Panc1 (cell line): ENCODE results near the gene NBL1. TPM values are rescaled to one million over a fixed set of nuclear protein-coding genes. Genes with fewer than 3 reads are reported as not detected.

Experiments used
- ATAC-seq: fragments of 200-7000 bp; cut with Tn5 transposase; 2 replicates; pipeline ENCODE4 v1.9.1; 2020; ENCODE audit warnings: mild to moderate bottlenecking, moderate library complexity
- BruUV-seq: library from RNA; stranded (reverse); fragments of 400-500 nt; replicated peaks from 2 replicates; lab custom pipeline; 2021; lab: Mats Ljungman, UMichigan
- CTCF ChIA-PET: fragments of 300-600 bp; sonication (Branson Sonifier 250); formaldehyde crosslinking; loops from one replicate; lab custom pipeline; 2022; ENCODE audit warnings: antibody characterized with exemption; lab: Charles Lee
- POLR2A ChIA-PET: fragments of 300-600 bp; sonication (Branson Sonifier 250); formaldehyde crosslinking; loops from one replicate; lab custom pipeline; 2022; ENCODE audit warnings: antibody characterized with exemption; lab: Charles Lee
- DNase-seq: peaks from one replicate; pipeline ENCODE4 v3.0.0-alpha.2; 2010; ENCODE audit warnings: low read depth, low spot score
- H3K27ac ChIP-seq: 2 replicates; pipeline ENCODE4 v1.5.1; 2011; ENCODE audit warnings: mild to moderate bottlenecking, low read length, inconsistent platforms
- H3K27me3 ChIP-seq: fragments of 200-500 bp; sonication (Bioruptor generic); 2 replicates; pipeline ENCODE4 v1.6.0; 2014; ENCODE audit warnings: low read length, inconsistent platforms; ENCODE audit not compliant: control insufficient read depth, insufficient read depth
- H3K36me3 ChIP-seq: fragments of 200-500 bp; sonication (Bioruptor generic); 2 replicates; pipeline ENCODE4 v1.5.1; 2014; ENCODE audit warnings: inconsistent platforms, mild to moderate bottlenecking, low read length, moderate library complexity; ENCODE audit not compliant: control insufficient read depth, insufficient read depth
- H3K4me1 ChIP-seq: 2 replicates; pipeline ENCODE4 v1.5.1; 2011; ENCODE audit warnings: inconsistent platforms, mild to moderate bottlenecking, low read length, moderate library complexity; ENCODE audit not compliant: control insufficient read depth, insufficient read depth
- H3K4me3 ChIP-seq, 2 experiments: 2 replicates each; pipeline ENCODE4 v1.5.1; 2011 to 2012; ENCODE audit warnings: low read depth in 2 of 2, low read length in 2 of 2, mild to moderate bottlenecking in 2 of 2, inconsistent platforms in 1 of 2, moderate library complexity in 1 of 2
- H3K9me3 ChIP-seq: fragments of 200-500 bp; sonication (Bioruptor generic); 2 replicates; pipeline ENCODE4 v1.5.1; 2014; ENCODE audit warnings: low read depth, mild to moderate bottlenecking, inconsistent platforms, low read length, moderate library complexity; ENCODE audit not compliant: control insufficient read depth, insufficient read depth
- CTCF ChIP-seq: fragments of 450-650 bp; IDR thresholded peaks from 2 replicates; pipeline ENCODE4 v1.5.1; 2017; ENCODE audit warnings: mild to moderate bottlenecking
- POLR2AphosphoS5 ChIP-seq: IDR thresholded peaks from 2 replicates; pipeline ENCODE4 v1.6.1; 2012; ENCODE audit warnings: mild to moderate bottlenecking, low read depth, low read length, moderate library complexity
- REST ChIP-seq, 2 experiments: IDR thresholded peaks; 2 replicates each; pipeline ENCODE4 v1.6.1; 2011 to 2012; ENCODE audit warnings: low read depth in 2 of 2, control low read depth in 1 of 2, low read length in 1 of 2, mild to moderate bottlenecking in 1 of 2, moderate library complexity in 1 of 2; ENCODE audit not compliant: insufficient read depth in 1 of 2
- SIN3A ChIP-seq: IDR thresholded peaks from 2 replicates; pipeline ENCODE4 v1.6.1; 2012; ENCODE audit warnings: low read depth, mild to moderate bottlenecking, low read length, moderate library complexity, borderline replicate concordance; ENCODE audit not compliant: insufficient read depth
- TCF7L2 ChIP-seq: IDR thresholded peaks from 2 replicates; pipeline ENCODE4 v1.6.1; 2011; ENCODE audit warnings: mild to moderate bottlenecking, low read depth, low read length, inconsistent platforms
- in situ Hi-C: cut with HindIII; loops from 2 replicates; pipeline ENCODE4 v1.10.0; 2016; ENCODE audit warnings: low sequenced_read_pairs, low pct_unique_long_range_greater_than_20kb
- intact Hi-C: fragments of 100-400 bp; cut with micrococcal nuclease; formaldehyde crosslinking; loops from one replicate; pipeline ENCODE4 v1.10.0; 2022; ENCODE audit not compliant: unreplicated experiment
- total RNA-seq: library from RNA; stranded (reverse); gene quantifications from one replicate; pipeline ENCODE4 v1.2.1, GENCODE V29; 2021; ENCODE audit not compliant: unreplicated experiment

The NBL1 gene
- total RNA-seq, 1 experiment from 2014 or later = 191 TPM

DNA sequence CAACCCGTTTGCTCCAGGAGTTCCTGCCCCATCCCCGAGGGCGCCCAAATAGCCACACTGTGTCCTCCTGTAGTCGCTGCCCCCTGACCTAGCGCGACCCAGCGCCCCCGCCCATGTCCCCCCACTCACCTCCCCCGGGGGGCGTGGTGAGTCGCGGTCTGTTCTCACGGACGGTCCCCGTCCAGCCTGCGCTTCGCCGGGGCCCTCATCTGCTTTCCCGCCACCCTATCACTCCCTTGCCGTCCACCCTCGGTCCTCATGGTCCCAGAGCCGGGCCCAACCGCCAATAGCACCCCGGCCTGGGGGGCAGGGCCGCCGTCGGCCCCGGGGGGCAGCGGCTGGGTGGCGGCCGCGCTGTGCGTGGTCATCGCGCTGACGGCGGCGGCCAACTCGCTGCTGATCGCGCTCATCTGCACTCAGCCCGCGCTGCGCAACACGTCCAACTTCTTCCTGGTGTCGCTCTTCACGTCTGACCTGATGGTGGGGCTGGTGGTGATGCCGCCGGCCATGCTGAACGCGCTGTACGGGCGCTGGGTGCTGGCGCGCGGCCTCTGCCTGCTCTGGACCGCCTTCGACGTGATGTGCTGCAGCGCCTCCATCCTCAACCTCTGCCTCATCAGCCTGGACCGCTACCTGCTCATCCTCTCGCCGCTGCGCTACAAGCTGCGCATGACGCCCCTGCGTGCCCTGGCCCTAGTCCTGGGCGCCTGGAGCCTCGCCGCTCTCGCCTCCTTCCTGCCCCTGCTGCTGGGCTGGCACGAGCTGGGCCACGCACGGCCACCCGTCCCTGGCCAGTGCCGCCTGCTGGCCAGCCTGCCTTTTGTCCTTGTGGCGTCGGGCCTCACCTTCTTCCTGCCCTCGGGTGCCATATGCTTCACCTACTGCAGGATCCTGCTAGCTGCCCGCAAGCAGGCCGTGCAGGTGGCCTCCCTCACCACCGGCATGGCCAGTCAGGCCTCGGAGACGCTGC lies 21.7 kb downstream of the NBL1 start:
- ChIA-PET POLR2A (no interaction called here), CTCF (no interaction called here)
- Histone ChIP-seq H3K4me3 (peak overlapping the region in 1 of 2 experiments; percentile 39; a peak in 2 of 4 replicates), H3K4me1 (peaks cover under 1% of the 10 kb centered on the region; the same call in 1 of the 2 replicates), H3K9me3 (no peaks in the 10 kb centered on the region), H3K27me3 (peaks cover 2% of the 10 kb centered on the region; the same call in 1 of the 2 replicates), H3K36me3 (no peaks in the 10 kb centered on the region), H3K27ac (no peak overlapping the region)
- intact Hi-C loops = no loop called here
- ATAC-seq = 0 out of 2 replicates have a peak, but pooled peaks have one; percentile 6
- DNase-seq = no peak
- no TSS peak for BruUV-seq
- in situ Hi-C loops = no loop called here
- TF ChIP-seq POLR2AphosphoS5 (no peak), SIN3A (no peak), TCF7L2 (no peak), CTCF (no peak), REST (IDR thresholded peaks at IDR 0.05; ENCODE audit: insufficient read depth in 1 of 2, low read depth in 2 of 2, low read length in 1 of 2) (no peak)

DNA sequence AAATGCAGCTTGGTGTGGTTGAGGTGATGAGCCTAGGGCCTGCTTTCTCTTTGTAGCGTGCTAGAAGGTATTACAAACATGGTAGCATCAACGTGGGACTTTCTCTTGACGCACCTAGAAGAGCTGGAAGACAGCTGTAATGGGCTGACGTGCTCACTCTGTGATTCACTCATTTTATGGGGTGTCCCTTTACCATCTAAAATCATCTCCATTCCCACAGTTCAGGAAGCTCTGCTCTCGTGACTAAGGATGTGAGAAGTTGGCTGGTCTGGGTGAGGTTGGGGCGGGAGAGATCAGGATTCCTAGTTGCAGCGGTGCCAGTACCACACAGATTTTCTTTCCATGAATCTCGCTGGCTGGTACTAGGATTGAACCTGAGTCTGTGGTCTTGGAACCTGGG lies 24.8 kb downstream of the NBL1 start:
- no TSS peak for BruUV-seq
- no peaks in the 10 kb centered on the region for H3K4me1 ChIP-seq
- ATAC-seq = no peak
- no peak overlapping the region for H3K4me3 ChIP-seq
- intact Hi-C loops (no loop called here), in situ Hi-C loops (no loop called here)
- POLR2A ChIA-PET = interaction anchor here (0.6 kb wide), 1 partner anchor 8 kb away, joined by 3 read pairs; no protein-coding TSS in a partner anchor
- no peaks in the 10 kb centered on the region for H3K9me3 ChIP-seq
- TF ChIP-seq CTCF (no peak), TCF7L2 (no peak), POLR2AphosphoS5 (no peak), REST (IDR thresholded peaks at IDR 0.05; ENCODE audit: insufficient read depth in 1 of 2, low read depth in 2 of 2, low read length in 1 of 2) (no peak), SIN3A (no peak)
- H3K36me3 ChIP-seq = no peaks in the 10 kb centered on the region
- H3K27me3 ChIP-seq = peaks cover 2% of the 10 kb centered on the region; the same call in 1 of the 2 replicates
- no peak for DNase-seq
- no peak overlapping the region for H3K27ac ChIP-seq
- CTCF ChIA-PET = no interaction called here
